Endometrial microvascular endothelial cells (primary cell): Measurements from ENCODE around the gene NCBP3. TPM values are rescaled to one million over a fixed set of nuclear protein-coding genes. Genes with fewer than 3 reads are reported as not detected.

Experiments
- in situ Hi-C: cut with HindIII; loops from 2 replicates; pipeline ENCODE4 v1.10.0; 2017; ENCODE audit warnings: low sequenced_read_pairs, low pct_unique_long_range_greater_than_20kb; ENCODE audit errors: inconsistent ontology term
- total RNA-seq: library from RNA; depleted of rRNA; stranded (reverse); fragments of >200 nt; gene quantifications from one replicate; pipeline ENCODE4 v1.2.3, GENCODE V29; 2015; ENCODE audit errors: inconsistent ontology term

Gene NCBP3
- total RNA-seq, 1 donor from 2014 or later: 29.1 TPM

DNA sequence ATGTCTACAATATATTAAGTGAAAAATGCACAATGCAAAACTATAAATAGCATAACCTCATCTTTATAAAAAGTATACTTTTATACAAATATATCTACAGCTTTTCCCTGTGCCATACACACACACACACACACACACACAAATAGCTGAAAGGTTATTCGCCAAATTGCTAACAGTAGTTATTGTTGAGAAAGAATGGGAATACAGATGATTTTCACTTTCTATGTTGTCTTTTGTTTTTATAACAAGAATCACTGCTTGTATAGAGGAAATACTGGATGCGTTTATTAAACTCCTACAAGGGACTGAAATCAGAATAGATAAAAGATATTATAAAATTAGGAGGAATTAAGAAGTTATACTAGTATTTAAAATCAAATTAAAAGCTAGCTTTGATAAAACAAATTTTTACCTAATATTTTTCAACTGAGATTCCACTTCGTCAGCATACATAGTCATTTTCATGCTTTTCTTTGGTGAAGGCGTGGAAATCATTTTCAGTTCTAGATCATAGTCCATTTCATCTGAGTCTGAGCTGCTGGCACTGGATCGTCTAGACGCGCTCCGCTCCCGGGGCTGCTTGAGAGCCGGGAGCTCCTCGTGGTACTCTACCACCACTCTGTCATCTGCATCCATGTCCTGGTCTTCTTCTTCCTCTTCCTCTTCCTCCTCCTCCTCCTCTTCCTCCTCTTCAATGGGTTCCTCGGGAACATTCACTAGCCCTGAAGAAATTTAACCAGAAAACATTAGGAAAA, 28.0 kb downstream of the NCBP3 start:
- in situ Hi-C loops: no loop called here

DNA sequence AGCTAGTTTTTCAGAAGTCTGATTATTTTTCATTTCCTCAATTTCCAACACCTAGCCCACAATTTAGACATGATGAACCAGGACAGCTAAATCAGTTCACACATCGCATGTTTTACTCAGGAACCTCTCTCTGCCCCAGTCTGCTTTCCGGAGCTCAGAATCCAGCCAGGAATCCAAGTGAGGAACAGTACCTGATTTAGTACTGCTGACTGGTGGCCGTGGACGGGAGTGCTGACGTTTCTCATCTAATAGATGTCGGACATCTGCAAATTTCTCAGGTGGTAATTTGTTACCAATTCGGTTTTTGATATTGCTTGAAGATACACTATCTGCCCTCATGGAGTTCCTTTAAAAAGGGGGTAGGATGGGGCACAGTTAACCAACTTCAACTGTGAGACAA, 30.1 kb downstream of the NCBP3 start:
- in situ Hi-C loops: no loop called here

DNA sequence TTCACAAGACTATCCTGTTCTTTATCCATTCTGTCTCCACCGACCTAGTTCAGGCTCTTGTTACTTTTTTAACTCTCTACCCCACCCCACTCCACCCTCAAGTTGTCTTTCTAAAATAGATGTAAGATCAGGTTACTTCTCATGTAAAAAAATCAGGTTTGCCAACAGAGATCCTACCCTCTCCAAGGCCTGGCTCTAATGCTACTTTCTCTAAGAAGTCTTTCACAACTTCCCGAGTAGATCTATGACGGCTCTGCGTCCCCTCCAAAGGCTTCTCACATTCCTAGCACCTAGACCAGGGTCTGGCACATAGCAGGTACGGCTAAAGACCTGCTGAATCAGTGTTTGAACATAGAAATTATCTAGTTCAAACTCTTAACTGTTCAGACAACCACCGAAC, 30.9 kb downstream of the NCBP3 start:
- in situ Hi-C loops: no loop called here

- in situ Hi-C loops: no loop called here
Measured at GRCh38 chr17:3814361-3814760, 31.7 kb downstream of the NCBP3 start.

DNA sequence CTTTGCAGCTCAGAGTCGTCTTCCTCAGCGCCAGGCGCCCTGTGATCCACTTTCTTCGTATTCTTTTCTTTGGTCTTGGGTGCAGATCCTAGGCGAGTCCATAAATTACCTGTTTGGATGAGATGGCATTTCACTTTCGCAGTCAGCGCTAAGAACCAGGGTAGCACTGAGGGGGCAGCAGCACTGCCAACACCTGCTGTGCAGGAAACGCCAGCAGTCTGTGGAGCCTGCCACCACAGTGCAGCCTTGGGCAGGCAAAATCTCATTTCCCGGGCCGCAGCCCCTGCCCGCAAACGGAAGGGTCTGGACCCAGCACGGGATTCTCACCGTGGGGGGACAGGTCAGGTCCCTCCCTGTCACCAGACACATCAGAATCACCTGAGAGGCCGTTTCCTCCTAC, 32.9 kb downstream of the NCBP3 start:
- in situ Hi-C loops: no loop called here

DNA sequence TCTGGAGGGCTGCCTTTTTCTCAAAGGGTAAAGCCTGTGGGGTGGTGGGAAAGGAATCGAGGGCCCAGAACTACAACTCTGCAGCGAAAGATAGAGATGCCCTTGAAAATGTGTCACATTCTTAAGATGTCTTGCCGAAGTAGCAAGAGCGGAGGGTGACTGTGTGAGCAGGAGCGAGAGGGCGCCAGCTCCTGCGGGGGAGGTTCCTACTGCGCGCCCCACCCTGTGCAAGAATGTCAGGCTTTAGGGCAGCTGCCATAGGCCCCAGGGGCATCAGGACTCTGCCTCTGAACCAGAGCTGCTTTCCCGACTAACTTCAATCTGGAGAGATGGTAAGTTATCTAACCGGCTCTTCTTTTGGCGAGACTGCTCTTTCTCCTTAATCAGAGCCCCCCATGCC, 33.3 kb downstream of the NCBP3 start:
- in situ Hi-C loops: no loop called here

- in situ Hi-C loops: no loop called here
Measured at GRCh38 chr17:3812284-3812683, 33.8 kb downstream of the NCBP3 start.

DNA sequence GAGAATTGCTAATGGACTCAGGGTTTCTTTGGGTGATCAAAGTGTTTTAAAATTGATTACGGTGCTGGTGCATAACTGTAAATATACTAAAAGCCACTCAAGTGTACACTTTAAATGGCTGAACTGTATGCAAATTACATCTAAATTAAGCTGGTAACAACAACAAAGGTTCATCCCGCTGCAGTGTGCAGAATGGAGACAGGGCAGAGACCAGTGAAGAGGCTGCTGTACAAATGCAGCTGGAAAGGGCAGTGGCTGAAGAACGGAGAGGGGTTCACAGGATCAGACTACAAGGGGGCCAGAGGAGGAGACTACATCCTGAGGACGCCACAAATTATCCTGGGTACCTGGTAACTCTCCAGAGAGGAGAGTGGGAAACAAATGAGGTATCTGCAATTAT, 36.0 kb downstream of the NCBP3 start:
- in situ Hi-C loops: no loop called here

DNA sequence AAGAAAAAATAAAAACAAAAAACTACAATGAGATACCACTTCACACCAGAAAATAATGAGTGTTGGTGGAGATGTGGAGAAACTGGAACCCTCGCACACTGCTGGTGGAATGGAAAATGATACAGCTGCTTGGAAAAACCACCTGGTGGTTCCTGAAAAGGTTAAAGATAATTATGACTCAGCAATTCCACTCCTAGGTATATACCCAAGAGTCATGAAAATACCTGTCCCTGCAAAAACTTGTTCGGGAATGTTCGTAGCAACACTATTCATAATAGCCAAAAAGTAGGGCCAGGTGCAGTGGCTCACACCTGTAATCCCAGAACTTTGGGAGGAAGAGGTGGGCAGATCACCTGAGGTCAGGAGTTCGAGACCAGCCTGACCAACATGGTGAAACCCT, 36.9 kb downstream of the NCBP3 start:
- in situ Hi-C loops: no loop called here

GRCh38 chr17:3808701-3809100, 37.3 kb downstream of the NCBP3 start:
- in situ Hi-C loops: no loop called here

DNA sequence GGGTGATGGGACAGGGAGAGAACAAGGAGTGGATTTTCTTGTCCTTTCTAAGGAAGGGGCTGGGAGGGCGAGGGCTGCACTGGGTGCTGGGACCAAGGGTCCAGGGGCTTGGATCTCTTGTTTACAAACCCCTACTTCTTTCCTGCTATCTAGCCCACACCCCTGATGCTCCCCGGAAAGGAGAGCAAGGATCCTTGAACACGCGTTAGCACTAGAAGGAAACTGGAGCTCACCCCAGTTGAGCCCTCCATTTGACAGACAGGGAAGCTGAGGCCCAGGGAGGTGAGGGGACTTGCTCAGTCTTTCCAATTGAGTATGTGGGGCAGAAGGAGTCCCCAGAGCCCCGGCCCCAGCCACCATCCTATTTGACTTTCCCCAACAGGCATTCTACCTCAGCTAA, 40.5 kb downstream of the NCBP3 start:
- in situ Hi-C loops: no loop called here

DNA sequence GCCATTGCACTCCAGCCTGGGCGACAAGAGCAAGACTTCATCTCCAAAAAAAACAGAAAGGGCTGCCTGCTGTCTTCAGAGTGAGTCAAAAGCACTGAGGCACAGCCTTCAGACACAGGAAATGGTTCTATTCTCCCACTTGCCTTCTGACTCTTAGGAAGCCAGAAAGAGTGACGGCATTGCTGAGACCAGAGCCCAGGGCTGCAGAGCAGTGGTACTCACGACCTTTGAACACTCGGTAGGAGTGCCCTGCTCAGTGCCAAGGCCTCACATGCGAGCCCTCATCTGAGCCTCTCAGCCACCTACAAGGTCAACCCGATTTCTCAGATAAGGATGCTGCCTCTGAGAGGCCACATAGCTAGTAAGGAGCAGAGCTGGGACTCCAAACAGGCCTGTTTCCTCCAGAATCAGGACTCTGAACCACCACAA, 41.5 kb downstream of the NCBP3 start:
- in situ Hi-C loops: no loop called here

- in situ Hi-C loops: no loop called here
Measured at GRCh38 chr17:3803308-3803640, 42.8 kb downstream of the NCBP3 start.

- in situ Hi-C loops: no loop called here
Measured at GRCh38 chr17:3802461-3803307, 43.4 kb downstream of the NCBP3 start.

DNA sequence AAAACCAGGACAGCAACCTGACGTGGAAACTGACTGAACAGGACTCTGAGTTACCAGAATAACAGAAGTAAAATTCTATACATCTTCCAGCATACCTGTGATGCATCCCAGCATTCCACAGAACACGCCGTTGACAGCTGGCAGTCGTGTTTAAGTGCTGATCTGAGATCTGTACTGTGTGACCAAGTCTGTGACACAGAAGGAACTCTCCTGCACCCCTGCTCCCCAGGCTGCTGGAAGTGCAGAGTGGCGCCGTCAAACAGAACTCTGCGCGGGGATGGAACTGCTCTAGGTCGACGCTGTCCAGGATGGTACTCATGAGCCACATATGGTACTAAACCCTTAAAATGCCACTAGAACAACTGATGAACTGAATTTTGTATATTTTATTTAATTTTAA, 44.3 kb downstream of the NCBP3 start:
- in situ Hi-C loops: no loop called here

GRCh38 chr17:3801347-3801746, 44.7 kb downstream of the NCBP3 start:
- in situ Hi-C loops: no loop called here

DNA sequence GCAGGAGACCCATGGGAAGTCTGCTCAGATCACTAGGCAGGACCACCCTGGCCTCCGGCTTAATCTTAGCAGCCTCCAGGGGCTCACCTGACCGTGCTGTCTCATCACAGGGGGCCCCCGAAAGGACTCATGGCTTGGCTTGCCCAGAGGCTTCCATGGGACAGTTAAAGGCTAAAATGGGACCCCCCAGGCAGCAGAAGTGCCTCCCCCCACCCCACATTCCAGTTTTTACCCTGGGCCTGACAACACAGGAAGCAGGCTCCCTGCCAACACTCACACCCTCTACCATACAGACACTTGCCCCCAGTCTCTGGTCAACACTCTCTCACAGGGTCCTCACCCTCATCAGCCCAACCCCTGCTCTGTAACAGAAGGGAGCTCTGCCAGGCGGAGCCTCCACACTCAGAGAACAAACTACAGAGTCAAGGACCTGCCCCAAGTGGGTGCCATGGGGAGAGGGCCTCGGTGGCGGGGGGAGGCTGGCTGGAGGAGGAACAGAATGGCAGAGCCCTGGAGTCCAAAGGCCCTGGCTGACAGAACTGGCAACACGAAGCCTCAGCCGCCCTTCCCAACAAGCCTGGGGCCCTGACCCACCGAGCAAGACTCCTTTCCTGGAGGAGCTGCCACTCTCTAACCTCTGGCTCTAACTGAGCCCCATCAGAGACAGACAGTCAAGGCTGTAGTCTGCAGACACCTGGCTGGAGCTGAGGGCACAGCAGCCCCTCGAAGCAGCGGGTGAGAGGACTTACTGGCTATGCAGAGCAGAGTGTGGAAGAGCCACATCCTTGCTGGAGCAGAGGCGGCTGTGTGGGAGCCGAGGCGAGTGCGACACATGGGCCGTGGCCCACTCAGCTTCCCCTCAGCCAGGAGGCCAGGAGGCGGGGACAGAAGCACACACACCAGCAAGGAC, 45.4 kb downstream of the NCBP3 start, which contains the start of gene ITGAE:
Gene ITGAE, minus strand, starts transcription at position 827 of the 910 bp plus-strand sequence. Its CDS starts 44 bp downstream, at position 783.
- in situ Hi-C loops: no loop called here

- in situ Hi-C loops: no loop called here
Measured at GRCh38 chr17:3799181-3799945, 46.7 kb downstream of the NCBP3 start.
